ENCODE data around the gene MGAT5. TPM values are rescaled to one million over a fixed set of nuclear protein-coding genes. Genes with fewer than 3 reads are reported as not detected.

The MGAT5 gene
- total RNA-seq, 1 experiment from 2014 or later: 52.4 TPM

DNA sequence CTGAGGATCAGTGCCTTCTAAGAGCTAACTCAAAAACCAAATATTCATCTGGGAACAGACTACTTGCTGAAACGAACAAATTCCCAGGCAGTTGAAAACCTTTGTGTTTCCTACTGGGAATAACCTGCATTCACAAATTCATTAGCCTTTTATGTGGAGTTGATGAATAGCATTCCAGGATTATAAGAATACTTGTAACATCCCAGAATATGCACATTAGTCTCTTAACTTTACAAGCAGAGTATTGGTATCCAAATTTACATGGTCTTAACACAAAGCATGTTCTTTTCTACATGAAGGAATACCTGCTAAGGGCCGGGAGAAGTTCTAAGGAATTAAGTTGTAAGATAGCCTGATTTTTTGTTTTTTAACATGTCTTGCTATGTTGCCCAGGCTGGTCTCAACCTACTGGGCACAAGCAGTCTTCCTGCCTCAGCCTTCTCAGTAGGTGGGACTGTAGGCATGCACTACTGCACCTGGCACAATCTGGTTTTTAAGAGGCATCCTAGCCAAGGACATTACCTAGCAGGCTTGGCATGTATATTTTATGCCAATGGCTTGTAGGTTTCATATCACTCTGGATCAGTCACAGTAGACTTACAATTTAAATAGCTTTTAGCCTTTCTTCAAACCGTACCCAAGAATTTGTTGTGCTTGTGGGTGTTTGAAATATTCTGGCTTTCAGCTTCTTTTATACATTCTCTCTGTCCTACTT is 50.7 kb downstream of the MGAT5 start:
- Mint-ChIP-seq H3K4me1 (peaks cover 40% of the 10 kb centered on the region), H3K9me3 (peaks cover 12% of the 10 kb centered on the region), H3K27ac (peak overlapping the region; percentile 56; the same call in 1 of the 2 replicates), H3K4me3 (no peak overlapping the region), H3K27me3 (ENCODE audit: low read depth) (no peaks in the 10 kb centered on the region), H3K36me3 (peaks cover 4% of the 10 kb centered on the region; the same call in 1 of the 2 replicates)
- ATAC-seq: no peak
- no peak for DNase-seq (ENCODE audit: low spot score)
- TF ChIP-seq, protein P1, sequence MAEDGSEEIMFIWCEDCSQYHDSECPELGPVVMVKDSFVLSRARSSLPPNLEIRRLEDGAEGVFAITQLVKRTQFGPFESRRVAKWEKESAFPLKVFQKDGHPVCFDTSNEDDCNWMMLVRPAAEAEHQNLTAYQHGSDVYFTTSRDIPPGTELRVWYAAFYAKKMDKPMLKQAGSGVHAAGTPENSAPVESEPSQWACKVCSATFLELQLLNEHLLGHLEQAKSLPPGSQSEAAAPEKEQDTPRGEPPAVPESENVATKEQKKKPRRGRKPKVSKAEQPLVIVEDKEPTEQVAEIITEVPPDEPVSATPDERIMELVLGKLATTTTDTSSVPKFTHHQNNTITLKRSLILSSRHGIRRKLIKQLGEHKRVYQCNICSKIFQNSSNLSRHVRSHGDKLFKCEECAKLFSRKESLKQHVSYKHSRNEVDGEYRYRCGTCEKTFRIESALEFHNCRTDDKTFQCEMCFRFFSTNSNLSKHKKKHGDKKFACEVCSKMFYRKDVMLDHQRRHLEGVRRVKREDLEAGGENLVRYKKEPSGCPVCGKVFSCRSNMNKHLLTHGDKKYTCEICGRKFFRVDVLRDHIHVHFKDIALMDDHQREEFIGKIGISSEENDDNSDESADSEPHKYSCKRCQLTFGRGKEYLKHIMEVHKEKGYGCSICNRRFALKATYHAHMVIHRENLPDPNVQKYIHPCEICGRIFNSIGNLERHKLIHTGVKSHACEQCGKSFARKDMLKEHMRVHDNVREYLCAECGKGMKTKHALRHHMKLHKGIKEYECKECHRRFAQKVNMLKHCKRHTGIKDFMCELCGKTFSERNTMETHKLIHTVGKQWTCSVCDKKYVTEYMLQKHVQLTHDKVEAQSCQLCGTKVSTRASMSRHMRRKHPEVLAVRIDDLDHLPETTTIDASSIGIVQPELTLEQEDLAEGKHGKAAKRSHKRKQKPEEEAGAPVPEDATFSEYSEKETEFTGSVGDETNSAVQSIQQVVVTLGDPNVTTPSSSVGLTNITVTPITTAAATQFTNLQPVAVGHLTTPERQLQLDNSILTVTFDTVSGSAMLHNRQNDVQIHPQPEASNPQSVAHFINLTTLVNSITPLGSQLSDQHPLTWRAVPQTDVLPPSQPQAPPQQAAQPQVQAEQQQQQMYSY (CRISPR knock-in tag; IDR thresholded peaks at IDR 0.05): no peak
- TF ChIP-seq, protein P2, sequence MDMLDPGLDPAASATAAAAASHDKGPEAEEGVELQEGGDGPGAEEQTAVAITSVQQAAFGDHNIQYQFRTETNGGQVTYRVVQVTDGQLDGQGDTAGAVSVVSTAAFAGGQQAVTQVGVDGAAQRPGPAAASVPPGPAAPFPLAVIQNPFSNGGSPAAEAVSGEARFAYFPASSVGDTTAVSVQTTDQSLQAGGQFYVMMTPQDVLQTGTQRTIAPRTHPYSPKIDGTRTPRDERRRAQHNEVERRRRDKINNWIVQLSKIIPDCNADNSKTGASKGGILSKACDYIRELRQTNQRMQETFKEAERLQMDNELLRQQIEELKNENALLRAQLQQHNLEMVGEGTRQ (CRISPR knock-in tag; IDR thresholded peaks at IDR 0.05): no peak
- TF ChIP-seq ZNF423 (CRISPR knock-in tag; IDR thresholded peaks at IDR 0.05) (no peak), SP1 (CRISPR knock-in tag; conservative IDR thresholded peaks at IDR 0.05) (no peak), ZNF219 (CRISPR knock-in tag; IDR thresholded peaks at IDR 0.05; ENCODE audit: borderline replicate concordance) (no peak), ZNF396 (CRISPR knock-in tag; IDR thresholded peaks at IDR 0.05; ENCODE audit: borderline replicate concordance) (no peak), ATF1 (CRISPR knock-in tag; IDR thresholded peaks at IDR 0.05) (no peak), TP53 (CRISPR knock-in tag; IDR thresholded peaks at IDR 0.05) (no peak), SMAD3 (CRISPR knock-in tag; IDR thresholded peaks at IDR 0.05; ENCODE audit: borderline replicate concordance) (no peak), ETV6 (CRISPR knock-in tag; IDR thresholded peaks at IDR 0.05) (no peak)
- TF ChIP-seq, protein P3, sequence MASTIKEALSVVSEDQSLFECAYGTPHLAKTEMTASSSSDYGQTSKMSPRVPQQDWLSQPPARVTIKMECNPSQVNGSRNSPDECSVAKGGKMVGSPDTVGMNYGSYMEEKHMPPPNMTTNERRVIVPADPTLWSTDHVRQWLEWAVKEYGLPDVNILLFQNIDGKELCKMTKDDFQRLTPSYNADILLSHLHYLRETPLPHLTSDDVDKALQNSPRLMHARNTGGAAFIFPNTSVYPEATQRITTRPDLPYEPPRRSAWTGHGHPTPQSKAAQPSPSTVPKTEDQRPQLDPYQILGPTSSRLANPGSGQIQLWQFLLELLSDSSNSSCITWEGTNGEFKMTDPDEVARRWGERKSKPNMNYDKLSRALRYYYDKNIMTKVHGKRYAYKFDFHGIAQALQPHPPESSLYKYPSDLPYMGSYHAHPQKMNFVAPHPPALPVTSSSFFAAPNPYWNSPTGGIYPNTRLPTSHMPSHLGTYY (CRISPR knock-in tag; IDR thresholded peaks at IDR 0.05): no peak
- TF ChIP-seq, protein P4, sequence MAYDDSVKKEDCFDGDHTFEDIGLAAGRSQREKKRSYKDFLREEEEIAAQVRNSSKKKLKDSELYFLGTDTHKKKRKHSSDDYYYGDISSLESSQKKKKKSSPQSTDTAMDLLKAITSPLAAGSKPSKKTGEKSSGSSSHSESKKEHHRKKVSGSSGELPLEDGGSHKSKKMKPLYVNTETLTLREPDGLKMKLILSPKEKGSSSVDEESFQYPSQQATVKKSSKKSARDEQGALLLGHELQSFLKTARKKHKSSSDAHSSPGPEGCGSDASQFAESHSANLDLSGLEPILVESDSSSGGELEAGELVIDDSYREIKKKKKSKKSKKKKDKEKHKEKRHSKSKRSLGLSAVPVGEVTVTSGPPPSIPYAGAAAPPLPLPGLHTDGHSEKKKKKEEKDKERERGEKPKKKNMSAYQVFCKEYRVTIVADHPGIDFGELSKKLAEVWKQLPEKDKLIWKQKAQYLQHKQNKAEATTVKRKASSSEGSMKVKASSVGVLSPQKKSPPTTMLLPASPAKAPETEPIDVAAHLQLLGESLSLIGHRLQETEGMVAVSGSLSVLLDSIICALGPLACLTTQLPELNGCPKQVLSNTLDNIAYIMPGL (CRISPR knock-in tag; IDR thresholded peaks at IDR 0.05): no peak
- TF ChIP-seq, protein P5, sequence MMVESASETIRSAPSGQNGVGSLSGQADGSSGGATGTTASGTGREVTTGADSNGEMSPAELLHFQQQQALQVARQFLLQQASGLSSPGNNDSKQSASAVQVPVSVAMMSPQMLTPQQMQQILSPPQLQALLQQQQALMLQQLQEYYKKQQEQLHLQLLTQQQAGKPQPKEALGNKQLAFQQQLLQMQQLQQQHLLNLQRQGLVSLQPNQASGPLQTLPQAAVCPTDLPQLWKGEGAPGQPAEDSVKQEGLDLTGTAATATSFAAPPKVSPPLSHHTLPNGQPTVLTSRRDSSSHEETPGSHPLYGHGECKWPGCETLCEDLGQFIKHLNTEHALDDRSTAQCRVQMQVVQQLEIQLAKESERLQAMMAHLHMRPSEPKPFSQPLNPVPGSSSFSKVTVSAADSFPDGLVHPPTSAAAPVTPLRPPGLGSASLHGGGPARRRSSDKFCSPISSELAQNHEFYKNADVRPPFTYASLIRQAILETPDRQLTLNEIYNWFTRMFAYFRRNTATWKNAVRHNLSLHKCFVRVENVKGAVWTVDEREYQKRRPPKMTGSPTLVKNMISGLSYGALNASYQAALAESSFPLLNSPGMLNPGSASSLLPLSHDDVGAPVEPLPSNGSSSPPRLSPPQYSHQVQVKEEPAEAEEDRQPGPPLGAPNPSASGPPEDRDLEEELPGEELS (CRISPR knock-in tag; IDR thresholded peaks at IDR 0.05): no peak
- TF ChIP-seq, protein P6, sequence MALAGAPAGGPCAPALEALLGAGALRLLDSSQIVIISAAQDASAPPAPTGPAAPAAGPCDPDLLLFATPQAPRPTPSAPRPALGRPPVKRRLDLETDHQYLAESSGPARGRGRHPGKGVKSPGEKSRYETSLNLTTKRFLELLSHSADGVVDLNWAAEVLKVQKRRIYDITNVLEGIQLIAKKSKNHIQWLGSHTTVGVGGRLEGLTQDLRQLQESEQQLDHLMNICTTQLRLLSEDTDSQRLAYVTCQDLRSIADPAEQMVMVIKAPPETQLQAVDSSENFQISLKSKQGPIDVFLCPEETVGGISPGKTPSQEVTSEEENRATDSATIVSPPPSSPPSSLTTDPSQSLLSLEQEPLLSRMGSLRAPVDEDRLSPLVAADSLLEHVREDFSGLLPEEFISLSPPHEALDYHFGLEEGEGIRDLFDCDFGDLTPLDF (CRISPR knock-in tag; IDR thresholded peaks at IDR 0.05): no peak
- TF ChIP-seq, protein P7, sequence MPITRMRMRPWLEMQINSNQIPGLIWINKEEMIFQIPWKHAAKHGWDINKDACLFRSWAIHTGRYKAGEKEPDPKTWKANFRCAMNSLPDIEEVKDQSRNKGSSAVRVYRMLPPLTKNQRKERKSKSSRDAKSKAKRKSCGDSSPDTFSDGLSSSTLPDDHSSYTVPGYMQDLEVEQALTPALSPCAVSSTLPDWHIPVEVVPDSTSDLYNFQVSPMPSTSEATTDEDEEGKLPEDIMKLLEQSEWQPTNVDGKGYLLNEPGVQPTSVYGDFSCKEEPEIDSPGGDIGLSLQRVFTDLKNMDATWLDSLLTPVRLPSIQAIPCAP (CRISPR knock-in tag; IDR thresholded peaks at IDR 0.05): no peak
- CTCF ChIA-PET: interaction anchor here (1.2 kb wide), 1 partner anchor 146 kb away, joined by 3 read pairs; no protein-coding TSS in a partner anchor
- POLR2A ChIA-PET: no interaction called here
